Islet of Langerhans (tissue), 1 donor: Measurements from ENCODE around the gene ZCCHC17.

ENCODE experiments used
- FAIRE-seq: peaks from one replicate; lab custom pipeline; 2011; peaks lifted over from hg19 to GRCh38; lab: Jason Lieb, UNC

Gene ZCCHC17

GRCh38 chr1:31396633-31397351 is 100.0 kb downstream of the ZCCHC17 start:
- FAIRE-seq = no peak

- FAIRE-seq = no peak
Measured at GRCh38 chr1:31397360-31398095, 100.7 kb downstream of the ZCCHC17 start.

GRCh38 chr1:31398246-31398645 is 101.4 kb downstream of the ZCCHC17 start:
- FAIRE-seq = no peak

- FAIRE-seq = no peak
Measured at GRCh38 chr1:31399976-31400375, 103.1 kb downstream of the ZCCHC17 start.

GRCh38 chr1:31400393-31400792 is 103.6 kb downstream of the ZCCHC17 start:
- FAIRE-seq = no peak

- no peak for FAIRE-seq
Measured at GRCh38 chr1:31401241-31401640, 104.4 kb downstream of the ZCCHC17 start.

GRCh38 chr1:31405578-31406245 is 108.9 kb downstream of the ZCCHC17 start:
- no peak for FAIRE-seq

- no peak for FAIRE-seq
Measured at GRCh38 chr1:31407029-31407626, 110.3 kb downstream of the ZCCHC17 start.

GRCh38 chr1:31408788-31409318 is 112.0 kb downstream of the ZCCHC17 start:
- FAIRE-seq = no peak

- no peak for FAIRE-seq
Measured at GRCh38 chr1:31409946-31410858, 113.4 kb downstream of the ZCCHC17 start.

- FAIRE-seq = no peak
Measured at GRCh38 chr1:31410871-31411270, 114.0 kb downstream of the ZCCHC17 start.

GRCh38 chr1:31412205-31412604 is 115.4 kb downstream of the ZCCHC17 start:
- no peak for FAIRE-seq

GRCh38 chr1:31412732-31413404 is 116.0 kb downstream of the ZCCHC17 start, which contains the start of gene SERINC2:
Gene SERINC2 (plus strand): TSS chr1:31413213. CDS start chr1:31413266, 53 bp downstream.
- no peak for FAIRE-seq

- no peak for FAIRE-seq
Measured at GRCh38 chr1:31413405-31414001, 116.7 kb downstream of the ZCCHC17 start.
